HG02852 (cell line): Measurements from ENCODE around the gene CACNA1E.

Experiments used
- ATAC-seq: cut with Tn5 transposase; IDR thresholded peaks from one replicate; pipeline ENCODE4 v1.9.1; 2021; ENCODE audit warnings: mild to moderate bottlenecking, moderate library complexity; ENCODE audit not compliant: unreplicated experiment

Gene CACNA1E

DNA sequence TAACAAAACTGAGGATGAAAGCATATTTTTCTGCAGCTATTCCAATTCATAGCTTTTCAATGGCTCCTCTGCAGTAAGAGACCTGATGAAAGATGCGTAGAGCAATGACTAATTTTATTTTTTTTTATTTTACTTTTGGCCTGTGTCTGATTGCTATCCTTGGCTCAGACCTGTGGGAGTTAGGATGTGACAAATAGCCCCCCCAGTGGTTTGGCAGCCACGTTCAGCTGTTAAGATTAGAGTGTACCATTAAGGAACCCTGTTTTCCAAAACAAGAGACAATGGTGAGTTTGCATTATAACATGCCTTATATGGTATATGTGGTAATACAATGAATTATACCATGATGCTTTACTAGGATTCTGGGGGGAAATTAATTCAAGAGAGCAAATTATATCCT is 264.7 kb downstream of the CACNA1E start:
- ATAC-seq = no peak

DNA sequence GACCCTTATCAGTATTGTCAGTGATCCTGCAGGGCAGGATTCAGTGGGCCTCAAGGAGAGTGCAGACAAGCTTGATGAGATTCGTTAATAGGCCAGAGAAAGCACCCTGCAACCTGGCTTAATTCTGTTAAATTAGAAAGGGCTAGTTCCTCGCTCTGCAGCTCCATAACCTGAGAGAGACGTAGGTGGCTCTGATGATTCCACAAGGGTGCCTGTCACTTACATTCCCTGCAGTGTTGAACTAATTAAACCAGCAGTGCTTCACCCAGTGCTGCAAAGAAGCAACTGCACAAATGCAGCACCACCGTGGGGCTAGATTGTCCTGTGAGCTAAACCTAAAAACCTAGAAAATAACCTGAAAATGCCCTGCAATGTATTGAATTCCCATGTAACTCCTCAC is 270.8 kb downstream of the CACNA1E start:
- no peak for ATAC-seq

DNA sequence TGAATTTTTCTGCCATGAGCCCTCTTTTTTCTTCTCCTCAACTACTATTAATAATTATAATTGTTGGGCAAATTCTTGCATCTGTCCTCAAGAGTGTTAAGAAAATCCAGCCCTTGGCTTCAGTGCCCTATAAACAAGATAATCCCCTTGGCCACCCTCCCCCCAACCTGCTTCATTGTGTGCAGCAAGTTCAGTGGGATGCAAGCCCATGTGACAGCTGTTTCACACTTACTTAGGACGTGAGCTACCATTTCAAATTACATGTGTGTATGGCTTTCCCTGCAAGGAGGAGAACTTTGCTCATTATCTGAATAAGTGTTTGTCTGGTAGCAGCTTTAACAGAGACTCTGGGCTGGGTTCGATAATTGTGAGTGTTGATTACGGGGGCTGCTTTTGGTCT is 276.2 kb downstream of the CACNA1E start:
- no peak for ATAC-seq

DNA sequence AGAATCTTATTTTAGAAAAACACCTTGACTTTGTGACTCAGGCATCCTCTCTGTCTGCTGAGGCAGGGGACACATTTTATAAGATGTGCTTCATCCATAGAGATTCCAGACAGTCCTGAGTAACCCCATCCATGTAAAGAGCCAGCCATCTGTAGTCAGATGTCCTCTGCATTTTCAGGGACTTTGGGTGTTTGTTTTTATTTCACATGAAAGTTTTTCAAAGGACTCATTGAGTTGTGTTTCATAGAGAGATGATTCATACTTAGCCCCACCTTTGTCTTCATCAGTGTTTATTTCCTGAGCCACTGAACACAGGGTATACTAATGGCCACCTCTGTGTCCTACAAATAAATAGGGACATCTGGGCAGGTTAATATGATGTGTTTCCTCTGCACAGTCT is 280.4 kb downstream of the CACNA1E start:
- ATAC-seq = no peak

DNA sequence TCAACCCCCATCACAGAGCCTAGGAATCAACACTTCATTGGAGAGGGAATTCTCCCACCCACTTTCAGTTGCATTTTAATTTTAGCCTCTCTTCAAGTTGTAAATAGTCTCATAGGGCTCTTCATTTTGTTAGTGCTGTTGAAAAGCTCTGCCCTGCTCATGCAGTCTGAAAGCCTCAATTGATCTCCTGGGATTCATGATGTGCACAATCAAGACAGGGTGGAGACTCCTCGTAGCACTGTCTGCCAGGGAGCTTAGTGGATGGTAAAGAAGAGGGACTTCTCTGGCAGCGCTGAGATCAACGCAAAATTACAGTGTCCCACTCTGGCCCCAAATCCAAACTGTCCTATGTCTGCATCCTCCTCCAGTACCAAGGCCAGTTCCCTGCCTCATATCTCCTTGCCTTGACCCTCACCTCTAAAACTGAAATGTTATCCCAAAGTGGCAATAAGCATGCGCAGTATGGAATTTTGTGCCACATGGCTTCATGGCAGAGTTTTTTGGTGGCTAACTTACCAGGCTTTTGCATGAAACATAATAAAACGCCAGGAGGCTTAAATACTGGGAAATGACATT is 282.2 kb downstream of the CACNA1E start:
- no peak for ATAC-seq

DNA sequence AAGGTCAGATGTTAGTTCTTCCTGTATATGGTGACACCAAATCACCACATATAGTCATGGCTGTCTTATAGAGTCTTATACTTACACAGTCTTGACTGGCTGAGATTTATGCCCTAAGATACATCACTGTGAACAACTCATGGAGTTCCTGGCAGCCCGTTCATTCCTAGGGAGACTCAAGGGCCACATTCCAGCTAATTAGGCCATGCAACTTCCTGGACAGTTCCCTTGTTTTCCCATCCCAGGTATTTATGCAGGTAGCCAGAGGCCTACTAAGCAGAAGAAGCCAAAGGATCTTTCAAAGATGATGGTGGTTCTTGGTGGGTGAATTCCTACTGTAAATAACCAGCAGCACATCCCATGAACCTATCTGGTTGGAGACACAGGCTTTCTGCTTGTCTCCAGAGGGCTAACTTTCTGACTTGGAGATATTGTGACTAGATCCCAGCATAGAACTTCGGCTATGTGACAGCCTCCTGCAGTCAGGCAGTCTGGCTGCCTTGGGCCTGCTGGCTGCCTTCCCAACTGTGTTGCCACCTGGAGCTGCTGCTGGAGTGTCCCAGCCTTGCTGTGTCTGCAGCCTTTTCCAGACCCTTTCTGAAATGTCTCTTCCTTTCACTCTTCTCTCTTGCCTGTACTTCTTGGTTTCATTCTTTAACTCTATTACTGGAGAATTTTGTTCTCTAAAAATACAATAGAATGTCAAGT is 283.8 kb downstream of the CACNA1E start:
- ATAC-seq = no peak

DNA sequence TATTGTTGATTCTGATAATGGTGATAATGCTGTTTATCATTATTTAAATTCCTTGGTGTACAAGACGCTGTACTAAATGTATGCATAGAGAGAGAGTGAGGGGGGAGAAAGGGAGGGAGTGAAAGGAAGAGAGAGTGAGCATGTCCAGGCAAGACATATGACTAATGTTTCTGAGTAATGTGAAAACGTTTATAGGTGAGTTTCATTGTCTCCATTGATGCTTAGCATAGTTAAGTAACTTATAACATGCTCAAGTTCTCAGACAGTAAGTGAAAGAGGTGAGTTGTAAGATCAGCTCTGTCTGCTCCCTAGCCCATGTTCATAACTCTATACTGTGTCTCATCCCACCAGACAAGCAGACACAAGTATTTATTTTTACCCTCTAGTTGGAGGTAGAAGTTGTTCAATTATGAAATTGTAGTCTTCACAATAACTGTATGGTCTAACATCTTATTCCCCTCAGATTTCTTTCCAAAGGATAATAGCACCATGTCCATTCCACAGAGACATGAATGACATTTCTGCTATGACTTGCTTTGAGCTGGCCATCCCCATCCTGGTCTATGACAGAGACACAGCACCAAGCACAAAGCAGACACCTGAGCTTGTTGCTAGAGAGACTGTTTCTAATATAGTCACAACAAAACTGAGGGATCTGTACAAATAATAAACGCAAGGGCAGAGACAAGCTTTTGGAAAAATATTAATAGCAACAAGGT is 285.1 kb downstream of the CACNA1E start:
- ATAC-seq = no peak

DNA sequence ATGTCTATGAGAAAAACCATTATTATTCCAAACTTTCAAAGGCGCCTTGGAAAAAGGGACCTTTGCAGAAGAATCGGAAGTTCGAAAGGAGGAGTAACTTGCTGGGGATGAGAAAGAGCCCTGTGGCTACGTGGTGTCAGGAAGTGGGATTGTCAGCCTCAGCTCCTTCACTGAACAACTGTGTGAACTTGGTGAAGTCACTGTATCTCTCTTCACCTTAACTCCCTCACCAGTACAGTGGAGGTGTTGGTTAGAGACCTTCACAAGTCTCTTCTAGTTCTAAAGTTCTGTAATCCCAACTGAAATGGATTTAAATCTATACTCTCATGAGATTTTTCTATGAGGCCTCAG is 285.6 kb downstream of the CACNA1E start:
- no peak for ATAC-seq

DNA sequence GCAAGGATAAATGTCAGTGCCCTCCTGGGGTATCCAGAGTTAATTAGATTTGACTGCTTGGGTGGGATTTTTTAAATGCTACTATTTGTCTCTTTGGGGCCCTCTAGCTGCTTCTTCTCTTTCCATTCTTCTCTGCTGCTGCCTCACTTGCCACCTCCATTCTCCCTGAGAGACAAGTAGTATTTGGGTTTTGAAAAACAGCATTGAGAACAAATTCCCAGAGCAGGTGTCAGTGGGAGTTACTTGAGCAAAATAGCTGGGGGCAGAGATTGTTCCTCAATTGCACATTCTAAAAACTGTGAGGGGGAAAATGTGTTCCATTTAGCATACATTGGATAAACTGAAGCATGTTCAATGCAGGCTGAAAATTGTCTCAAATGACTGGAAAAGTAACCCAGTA is 286.5 kb downstream of the CACNA1E start:
- ATAC-seq = no peak

DNA sequence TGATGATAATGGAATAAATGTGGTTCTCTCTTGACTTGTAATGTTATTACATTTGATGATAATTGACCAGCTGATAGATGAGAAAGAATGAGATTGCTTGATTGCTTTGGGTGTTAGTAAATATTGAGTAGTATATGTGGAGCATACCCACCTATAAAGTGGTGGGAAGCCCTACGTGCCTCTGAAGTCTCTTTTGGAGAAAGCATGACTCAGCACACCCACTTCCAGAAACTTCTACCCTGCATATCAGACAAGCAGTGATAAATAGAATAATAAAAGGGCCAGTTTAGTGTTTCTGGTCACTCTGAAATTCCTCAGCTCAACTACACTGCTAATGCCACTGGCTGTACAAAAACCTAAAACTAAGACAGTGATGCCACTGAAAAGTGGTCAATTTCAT is 289.4 kb downstream of the CACNA1E start:
- ATAC-seq = no peak

DNA sequence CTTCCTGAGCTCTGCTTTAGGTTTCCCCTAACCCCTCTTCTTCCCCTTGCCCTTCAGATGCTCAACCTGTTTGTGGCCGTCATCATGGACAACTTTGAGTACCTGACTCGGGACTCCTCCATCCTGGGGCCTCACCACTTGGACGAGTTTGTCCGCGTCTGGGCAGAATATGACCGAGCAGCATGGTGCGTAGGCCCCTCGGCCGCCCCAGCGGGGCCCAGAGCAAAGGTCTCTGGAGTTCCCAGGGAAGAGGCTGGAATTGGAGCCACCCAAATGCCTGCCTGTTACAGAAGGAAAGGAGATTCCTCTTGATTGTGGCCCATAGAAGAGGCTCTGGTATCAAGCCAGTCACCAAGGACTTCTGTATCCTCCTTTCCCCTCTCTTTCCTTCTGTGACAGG is 292.7 kb downstream of the CACNA1E start:
- no peak for ATAC-seq

DNA sequence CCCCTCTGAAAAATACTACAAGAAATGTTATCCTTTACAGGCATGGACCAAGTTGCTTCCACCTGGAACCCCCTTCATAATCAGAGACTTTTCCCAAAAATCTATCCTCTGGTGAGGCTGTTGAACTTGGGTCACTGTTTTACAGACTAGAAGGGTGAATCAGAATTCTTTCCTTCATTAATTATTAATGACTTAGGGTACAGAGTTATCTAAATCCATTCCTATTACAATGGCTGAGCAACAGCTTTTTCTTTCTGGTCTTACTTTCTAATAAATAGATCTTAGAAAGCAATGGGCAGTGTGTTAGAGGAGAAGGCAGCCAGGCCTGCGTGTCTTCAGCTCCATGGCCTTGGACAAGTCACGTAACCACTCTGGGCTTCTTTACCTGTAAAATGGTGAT is 294.0 kb downstream of the CACNA1E start:
- ATAC-seq = no peak

DNA sequence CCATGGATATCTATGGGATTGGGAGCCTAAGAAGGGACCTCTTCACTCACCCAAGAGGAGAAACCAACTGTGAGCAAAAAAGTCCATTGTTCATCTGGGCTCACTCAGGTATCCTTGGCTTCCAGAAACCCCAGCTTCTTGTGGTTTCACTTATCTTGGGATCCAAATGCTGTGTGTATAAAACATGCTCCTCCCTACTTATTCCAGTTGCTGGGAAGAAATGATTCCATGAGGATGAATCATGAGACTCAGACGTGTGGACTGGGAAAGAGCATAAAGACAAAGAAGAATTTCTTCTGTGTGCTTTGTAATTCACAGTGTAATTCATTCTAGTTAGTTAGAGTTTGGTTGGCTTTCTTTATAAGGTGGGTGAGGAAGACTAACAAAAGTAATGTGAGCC is 294.5 kb downstream of the CACNA1E start:
- no peak for ATAC-seq

DNA sequence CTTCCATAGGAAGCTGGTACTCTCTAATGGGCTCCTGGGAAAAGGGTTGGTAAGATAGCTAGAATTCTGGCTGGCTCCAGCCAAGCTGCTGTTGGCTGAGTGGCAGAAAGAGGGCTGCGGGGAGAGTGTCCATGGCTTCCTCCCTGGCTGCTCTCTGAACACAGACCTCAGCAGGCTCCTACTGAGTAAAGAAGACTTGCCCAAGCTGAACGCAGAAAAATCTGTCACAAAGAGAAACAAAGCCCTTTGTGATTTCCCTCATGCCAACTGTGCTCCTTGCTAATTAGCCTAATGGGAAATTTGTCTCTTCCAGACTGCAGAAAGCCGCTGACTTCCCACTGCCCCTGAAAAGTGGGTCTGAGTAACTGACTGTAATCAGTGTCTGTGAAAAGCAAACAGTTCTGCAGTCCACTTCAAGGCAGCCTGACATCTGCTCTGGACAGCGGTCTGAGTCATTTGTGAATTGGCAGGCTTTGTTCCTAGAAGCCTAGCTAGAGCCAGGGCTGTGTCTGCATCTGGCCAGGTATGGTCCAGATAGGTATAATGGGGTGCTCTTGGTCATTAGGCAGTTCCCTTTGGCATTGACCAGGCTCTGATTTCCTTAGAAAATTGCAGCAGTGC is 295.4 kb downstream of the CACNA1E start:
- ATAC-seq = no peak

DNA sequence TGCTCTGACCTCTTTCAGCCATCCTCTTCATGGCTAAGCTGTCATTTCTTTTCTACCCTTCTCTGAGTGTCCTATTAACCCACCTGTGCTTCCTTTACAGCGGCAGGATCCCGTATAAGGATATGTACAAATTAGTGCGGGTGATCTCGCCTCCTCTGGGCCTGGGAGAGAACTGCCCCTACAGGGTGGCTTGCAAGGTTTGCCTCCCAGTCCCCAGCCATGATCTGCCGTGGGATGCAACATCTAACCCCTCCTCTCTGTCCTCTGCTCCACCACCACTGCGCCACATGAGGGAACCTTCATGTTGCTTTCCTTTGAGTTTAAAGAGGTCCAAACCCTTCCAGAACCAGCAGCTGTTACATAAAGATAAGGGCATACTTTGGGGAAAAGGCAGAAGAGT is 296.0 kb downstream of the CACNA1E start:
- ATAC-seq = no peak

DNA sequence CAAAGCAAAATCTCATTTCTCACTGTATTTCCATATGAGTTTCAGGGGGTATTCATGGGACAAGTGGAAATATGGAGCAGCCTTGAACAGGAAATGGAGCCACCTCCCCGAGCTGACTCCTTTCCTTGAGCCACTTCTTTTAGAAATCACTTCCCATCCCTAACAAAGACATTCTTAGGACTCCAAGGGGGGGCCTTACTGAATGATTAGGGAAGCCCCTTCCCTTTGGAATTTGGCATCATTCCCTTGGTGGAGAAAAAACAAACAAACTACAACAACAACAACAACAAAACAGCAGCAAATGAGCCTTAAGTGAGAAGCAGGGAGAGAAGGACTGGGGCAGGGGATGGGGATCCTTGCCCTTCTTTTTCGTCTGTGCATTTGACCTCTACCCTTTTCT is 299.9 kb downstream of the CACNA1E start:
- no peak for ATAC-seq

DNA sequence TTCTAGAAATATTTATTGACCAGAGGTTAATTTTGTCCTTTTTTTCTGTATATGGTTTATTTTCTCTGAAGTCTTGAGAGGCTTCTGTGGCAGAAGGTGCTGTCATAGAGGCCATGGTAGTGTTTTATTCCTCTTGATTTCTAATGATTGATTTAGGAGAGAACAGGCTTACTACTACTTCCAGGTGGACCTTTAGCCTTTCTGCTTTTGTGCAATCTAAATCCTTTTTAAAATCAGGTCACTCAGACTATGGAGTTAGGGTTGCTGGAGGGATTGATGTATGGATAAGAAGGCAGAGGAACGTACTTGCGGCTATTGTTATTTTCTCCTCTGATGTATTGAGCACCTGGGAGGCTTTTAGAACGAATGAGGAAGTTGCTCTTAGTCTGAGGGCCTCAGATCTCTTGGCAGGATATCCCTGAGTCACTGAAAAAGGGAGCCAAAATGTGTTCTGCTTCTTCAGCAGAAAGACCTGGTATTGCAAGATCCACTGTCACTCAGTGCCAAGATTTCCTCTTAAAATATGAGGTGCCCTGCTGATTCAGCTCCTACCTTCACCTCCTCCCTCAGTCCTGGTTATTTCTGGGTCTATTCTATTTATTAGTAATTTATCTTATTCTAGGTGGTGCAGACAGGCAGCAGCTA is 300.8 kb downstream of the CACNA1E start:
- ATAC-seq = no peak

DNA sequence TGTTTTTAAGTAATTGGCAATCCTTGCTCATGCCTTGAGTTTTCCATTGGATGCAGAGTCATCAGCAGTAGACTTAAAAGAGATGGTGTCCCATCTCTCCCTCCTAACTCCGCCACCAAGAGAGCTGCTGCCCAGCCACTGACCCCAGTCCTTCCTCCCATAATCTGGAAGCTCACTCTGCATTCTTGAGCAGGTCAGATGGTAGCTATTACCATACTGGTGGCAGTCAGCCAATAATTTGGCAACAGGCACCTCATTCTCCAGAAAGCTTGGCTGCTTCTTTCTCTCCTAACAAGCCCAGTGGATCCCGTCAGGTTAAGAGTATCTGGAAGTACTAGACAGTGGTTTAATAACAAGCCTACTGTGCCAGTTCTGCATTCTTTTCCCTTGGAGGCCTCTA is 306.1 kb downstream of the CACNA1E start:
- no peak for ATAC-seq

DNA sequence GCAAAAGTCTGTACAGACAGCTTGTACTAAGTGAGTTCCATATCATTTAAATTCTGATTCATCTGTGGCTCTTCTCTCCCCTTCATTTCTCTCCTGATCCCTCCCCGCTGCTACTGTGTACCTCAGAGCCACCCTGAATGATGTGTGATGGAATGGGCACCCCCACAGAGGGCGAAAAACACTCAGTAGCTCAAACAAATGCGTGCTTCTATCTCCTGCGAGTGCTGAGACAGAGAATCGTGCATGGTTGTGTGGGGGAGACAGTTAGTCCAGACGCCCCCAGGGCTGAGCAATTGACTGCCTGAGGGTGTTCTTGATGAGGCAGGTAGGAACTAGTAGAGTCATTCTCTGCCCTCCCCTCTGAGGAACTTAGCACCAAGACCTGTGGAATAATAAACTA is 308.4 kb downstream of the CACNA1E start:
- ATAC-seq = no peak

DNA sequence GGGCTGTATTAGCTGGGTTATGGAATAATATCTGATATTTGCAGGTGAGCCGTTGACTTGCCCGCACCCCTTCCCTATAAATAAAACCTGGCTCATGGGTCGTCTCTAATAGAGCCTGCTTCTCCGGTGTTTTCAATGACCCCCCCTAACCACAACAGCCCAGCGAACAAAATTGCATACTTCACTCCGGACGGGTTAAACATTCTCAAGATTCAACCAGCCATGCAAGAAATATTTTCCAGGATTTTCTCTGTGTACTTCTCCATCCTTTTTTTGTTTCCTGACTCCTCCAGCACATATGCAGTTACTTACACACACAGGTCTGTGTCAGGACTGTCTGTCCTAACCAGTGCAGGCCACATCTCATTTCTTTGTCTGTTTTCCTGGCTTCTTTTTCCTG is 310.5 kb downstream of the CACNA1E start:
- ATAC-seq = no peak

DNA sequence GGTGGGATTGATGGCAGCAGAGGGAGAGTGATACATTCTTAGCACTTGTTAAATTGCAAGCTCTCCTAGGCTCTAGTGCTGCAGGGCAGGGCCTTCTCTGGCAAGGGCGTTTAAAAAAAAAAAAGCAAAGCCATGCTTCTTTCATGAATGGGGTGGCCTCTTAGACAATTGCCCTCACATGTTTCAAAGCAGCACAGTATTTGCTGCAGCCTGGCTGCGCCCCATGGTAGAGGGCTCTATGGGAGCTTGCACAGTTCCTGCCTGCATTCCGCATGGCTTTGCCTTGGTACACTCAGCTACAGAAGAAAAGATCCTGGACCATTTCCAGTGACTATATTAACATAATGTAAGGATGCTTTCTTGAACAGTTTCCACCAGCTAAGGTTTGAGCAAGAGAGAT is 311.0 kb downstream of the CACNA1E start:
- no peak for ATAC-seq
